HG02938 (cell line): Measurements from ENCODE around the gene GAREM1.
"Not testable (repeated sequence)": the region's sequence is repeated elsewhere in the genome, so short reads cannot be mapped to it uniquely, and the experiment has no call there.

Source experiments
- ATAC-seq: cut with Tn5 transposase; IDR thresholded peaks from one replicate; pipeline ENCODE4 v1.9.1; 2021; ENCODE audit warnings: mild to moderate bottlenecking, moderate library complexity; ENCODE audit not compliant: unreplicated experiment

Gene GAREM1

GRCh38 chr18:32297579-32298170, 173.0 kb downstream of the GAREM1 start:
- no peak for ATAC-seq

GRCh38 chr18:32296851-32297250, 173.8 kb downstream of the GAREM1 start:
- ATAC-seq, result no peak

GRCh38 chr18:32295604-32296003, 175.1 kb downstream of the GAREM1 start:
- no peak for ATAC-seq

GRCh38 chr18:32293107-32293506, 177.6 kb downstream of the GAREM1 start:
- ATAC-seq, result no peak

GRCh38 chr18:32291623-32292022, 179.1 kb downstream of the GAREM1 start:
- not testable (repeated sequence) for ATAC-seq

DNA sequence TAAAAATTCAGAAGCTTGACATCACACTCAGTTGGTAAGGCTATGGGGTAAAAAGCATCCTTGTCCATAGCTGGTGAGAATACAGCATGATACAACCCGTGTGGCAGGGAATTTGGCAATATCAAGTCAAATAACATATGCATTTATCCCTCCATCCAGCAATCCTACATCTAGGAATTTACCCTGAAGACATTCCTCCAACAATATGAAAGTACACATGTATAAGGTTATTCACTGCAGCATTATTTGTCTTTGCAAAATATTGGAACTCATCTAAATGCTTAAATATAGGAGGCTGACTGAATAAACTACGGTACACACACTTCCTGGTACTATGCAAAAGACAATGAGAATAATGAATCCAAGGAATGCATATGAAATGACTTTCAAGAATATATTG, 179.9 kb downstream of the GAREM1 start:
- no peak for ATAC-seq

DNA sequence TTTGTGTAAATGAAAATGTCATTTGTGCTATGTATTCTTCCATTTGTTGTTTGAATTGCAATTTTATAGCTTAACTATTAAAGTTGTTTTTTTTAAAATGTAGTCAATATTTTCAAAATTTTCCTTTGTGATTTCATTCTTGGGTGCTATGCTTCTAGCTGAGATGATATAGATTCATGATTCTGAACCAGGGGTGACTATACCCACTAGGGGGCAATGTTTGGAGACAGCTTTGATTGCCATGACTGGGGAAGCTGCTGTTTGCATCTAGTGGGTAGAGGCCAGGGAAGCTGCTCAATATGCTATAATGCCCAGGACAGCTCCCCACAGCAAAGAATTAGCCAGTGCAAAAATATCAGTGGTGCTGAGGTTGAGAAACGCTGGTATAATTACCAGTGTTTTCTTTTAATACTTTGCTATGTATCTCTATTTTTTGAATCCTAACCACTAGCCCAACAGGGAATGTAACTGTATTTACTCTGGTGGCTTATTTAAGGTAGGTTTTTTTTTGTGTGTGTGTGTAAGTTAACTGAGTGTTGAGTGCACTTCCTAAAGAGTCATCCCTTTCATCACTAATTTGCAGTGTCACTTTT, 181.1 kb downstream of the GAREM1 start:
- ATAC-seq, result peak; percentile 76

GRCh38 chr18:32287873-32288272, 182.8 kb downstream of the GAREM1 start:
- ATAC-seq, result no peak

DNA sequence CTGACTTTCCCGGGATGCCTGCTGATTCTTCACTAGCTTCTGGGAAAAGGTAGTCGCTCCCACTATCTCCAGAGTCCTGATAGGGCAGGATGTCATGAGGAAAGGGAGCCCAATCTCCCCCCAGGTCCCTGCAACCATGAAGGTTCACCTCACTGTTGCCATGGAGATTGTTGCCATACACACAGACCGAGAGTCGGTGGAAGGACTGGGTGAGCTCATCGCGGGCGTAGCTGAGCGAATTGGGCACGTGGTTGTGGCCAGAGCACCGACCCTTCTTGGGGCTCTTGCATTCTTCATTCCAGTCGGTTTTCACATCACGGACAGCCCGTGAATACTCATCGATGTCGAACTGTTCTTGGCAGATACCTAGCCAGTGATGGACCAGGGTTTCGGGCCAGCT, 183.4 kb downstream of the GAREM1 start:
- no peak for ATAC-seq

DNA sequence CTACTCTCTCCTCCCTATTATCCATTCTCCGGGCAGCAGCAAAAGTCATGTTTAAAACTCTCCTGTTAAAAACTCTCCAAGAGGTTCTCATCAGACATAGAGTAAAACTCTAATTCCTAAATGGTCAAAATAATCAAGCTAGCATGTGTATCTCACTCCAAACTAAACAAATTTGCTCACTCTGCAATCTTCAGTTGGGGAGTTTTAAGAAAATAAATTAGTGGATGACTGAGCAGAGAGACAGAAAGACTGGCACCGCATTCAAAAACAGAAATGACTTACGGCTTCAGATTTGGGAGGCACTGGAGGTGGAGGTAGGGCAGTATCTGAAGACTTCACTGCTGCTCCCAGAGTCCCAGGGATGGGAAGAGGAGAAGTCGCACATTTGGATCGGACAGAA, 183.9 kb downstream of the GAREM1 start:
- ATAC-seq, result no peak

- ATAC-seq, result no peak
Observed at GRCh38 chr18:32284284-32284683, 186.4 kb downstream of the GAREM1 start.

- ATAC-seq, result no peak
Observed at GRCh38 chr18:32280911-32281310, 189.8 kb downstream of the GAREM1 start.

DNA sequence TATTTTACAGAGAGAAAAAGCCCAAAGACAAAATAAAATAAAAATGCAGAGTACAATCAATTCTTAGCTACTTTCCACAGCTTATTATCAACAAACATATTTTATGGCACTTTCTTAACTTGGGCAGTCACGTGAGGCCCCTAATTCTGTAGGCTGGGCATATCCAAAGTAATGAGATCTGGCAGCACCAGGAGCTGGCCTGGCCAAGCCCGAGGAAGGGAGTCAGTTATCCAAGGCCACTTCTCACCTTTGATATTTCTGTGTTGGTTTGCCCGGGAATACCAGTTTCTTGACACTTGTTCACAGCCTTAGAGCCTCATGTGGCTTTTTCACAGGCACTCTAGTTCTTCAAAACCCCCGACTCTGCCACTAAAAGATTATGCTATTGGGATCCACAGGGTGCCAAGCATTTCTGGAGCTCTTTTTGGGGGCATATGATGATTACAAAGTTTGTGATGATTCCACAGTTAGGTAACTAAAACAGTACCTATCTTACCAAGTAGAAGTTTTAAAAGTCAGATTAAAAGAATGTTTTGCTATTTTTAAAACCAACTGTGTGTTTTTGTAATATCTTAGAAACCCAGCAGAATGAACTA, 190.4 kb downstream of the GAREM1 start:
- ATAC-seq, result no peak

DNA sequence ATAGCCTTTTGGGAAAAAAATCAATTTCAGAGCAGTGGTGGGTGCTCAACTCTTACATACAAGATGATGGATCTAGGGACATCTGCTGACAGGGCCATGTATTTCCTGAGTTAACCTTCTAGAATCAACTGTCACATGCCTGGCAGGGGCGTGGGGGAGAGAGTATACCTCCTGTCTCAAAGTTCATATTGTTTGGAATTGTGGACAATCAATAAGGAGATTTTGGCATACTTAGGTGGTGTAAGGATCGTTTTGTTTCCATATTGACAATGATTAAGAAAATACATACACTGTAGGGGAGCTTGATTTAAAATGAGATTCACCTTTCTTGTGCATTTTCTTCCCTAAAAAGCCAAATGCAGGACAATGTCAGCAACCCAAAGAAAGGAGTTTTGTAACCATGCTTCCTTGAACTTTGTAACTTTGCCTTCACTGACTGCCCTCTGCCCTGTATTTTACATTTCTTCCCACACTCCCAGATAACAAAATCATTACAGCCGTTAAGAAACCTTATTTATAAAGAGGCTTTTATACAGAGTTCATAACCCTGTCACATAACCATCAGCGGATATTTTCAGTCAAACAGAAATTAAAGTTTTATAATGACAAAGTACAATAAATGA, 192.4 kb downstream of the GAREM1 start:
- no peak for ATAC-seq

- no peak for ATAC-seq
Observed at GRCh38 chr18:32277549-32277948, 193.1 kb downstream of the GAREM1 start.

DNA sequence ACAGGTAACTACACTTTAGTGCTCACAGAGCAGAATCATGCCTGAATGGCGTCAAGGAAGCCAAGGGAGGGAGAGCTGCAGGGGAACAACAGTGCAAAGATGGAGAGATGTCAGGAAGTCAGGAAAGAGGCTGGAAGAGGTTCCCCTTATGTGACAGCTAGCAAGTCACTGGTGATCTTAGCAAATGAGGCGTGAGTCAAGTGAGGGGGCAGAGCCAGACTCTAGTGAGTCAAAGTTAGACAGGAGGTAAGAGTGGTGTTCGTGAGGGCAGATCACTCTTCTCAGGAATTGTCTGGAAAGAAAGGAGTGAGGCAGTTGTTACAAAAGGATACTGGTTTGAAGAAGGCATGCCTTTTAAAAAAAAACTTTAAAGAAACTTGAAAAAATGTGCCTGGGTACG, 193.8 kb downstream of the GAREM1 start:
- ATAC-seq, result no peak

GRCh38 chr18:32276256-32276655, 194.4 kb downstream of the GAREM1 start:
- ATAC-seq, result no peak

DNA sequence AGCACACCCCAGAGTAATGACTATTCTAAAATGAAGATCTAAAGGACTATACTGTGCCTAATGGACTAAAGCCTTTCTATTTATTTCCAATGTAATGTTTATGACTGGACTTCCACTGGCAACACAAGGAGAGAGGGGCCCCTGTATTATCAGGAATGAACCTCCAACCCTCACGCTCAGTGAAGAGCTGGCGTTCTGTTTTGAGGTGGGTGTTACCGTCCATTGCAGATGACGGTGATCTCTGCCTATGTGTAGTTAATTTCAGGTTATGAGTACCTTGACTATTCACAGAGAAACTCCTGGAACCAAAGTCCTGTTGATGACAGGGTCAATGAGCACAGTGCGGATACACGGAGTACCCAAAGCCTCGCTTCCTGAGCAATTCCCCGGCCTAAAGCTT, 195.5 kb downstream of the GAREM1 start:
- ATAC-seq, result no peak

DNA sequence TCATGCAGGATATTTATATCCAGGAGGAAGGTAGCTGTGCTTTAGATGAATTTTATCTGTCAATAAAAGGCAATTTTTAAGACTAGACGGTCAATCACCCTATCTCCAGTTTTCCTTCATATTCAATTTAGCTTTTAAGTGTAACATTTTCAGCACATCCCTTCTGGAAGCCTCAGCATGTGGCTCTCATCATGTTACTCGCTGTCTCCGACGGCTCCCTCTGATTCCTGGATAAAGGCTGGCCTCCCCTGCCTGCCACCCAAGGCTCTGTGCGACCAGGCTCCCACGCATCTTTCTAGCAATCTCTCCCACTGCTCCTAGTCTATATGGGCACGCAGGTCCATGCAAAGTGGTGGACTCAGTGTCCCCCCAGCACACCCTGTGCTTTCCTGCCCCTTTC, 196.4 kb downstream of the GAREM1 start:
- ATAC-seq, result no peak

- ATAC-seq, result peak; percentile 68
Observed at GRCh38 chr18:32271672-32272208, 198.9 kb downstream of the GAREM1 start.

GRCh38 chr18:32270341-32270740, 200.3 kb downstream of the GAREM1 start:
- ATAC-seq, result no peak

- no peak for ATAC-seq
Observed at GRCh38 chr18:32267463-32267862, 203.2 kb downstream of the GAREM1 start.
